ENCODE measurements around the gene NFX1.

The NFX1 gene

GRCh38 chr9:33290247-33291030 lies at the start of gene NFX1:
NFX1 (plus strand) TSS chr9:33290516; CDS start chr9:33290573, 57 bp downstream.
- DNase-seq: peak; percentile 90

GRCh38 chr9:33241298-33241697 lies 49.0 kb upstream of the NFX1 start:
- no peak for DNase-seq

GRCh38 chr9:33242609-33243134 lies 47.6 kb upstream of the NFX1 start:
- DNase-seq: no peak

DNA sequence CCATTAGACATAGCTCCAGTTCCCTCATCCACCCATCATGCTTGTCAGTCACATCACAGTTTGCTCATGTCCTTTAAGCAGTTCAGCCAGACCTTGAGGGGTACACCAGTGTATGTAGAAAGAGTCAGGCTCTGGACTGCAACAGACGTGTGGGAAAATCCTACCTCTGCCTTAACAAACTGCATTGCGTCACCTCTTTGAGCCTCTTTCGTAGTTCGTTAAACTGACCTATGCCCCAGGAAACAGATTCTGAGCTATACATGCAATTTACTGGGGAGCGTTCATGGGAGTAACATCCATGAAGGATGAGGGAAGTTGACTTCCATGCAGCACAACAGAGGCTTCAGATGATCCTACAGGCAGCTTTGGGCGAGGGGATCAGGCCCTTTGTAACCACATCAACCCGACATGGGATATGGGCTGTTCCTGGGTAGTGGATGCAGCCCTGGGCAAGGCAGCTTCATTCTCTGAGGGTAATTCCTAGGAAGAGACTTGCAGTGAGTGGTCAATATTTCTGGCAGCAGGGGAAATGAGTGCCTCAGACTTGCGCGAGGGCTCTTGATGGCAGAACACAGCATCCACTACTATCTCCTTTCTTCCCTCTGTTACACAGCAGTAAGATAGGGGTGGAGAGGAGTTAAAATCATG lies 46.1 kb upstream of the NFX1 start:
- no peak for DNase-seq

DNA sequence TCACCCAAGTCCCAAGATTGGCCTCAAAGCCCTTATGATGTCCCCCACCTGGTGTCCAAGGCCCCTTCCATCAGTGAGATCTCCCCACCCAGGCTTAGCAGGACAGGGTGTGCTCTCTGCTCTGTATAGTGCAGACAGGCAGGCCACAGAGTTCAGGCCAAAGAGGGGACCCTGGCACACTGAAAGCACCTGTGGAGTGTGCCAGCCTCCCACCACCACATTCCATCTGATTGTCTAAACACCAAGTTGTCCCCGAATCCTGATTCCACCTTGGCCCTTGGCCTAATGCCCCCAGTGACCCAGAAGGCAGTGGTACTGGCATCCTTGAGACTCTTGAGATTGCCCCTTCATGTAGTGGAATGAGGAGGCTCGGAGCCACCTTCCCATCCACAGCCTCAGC lies 45.0 kb upstream of the NFX1 start:
- DNase-seq: no peak

GRCh38 chr9:33246269-33246860 lies 44.0 kb upstream of the NFX1 start:
- no peak for DNase-seq

DNA sequence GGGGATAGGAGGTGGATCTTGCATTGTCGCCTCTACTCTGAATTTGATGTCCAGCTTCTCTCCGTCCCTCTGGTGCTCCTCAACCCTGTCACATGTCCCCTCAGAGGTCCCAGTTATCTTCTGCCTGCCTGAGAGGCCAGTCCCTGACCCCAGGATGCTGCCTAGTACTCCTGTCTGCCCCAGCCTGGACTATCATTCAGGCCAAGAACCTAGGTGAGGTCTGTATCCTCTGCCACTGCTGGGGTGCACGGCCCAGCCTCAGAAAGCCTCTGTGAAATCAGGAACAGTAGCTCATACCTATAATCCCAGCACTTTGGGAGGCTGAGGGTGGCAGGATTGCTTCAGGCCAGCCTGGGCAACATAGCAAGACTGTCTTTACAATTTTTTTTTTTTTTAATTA lies 41.7 kb upstream of the NFX1 start:
- DNase-seq: no peak

DNA sequence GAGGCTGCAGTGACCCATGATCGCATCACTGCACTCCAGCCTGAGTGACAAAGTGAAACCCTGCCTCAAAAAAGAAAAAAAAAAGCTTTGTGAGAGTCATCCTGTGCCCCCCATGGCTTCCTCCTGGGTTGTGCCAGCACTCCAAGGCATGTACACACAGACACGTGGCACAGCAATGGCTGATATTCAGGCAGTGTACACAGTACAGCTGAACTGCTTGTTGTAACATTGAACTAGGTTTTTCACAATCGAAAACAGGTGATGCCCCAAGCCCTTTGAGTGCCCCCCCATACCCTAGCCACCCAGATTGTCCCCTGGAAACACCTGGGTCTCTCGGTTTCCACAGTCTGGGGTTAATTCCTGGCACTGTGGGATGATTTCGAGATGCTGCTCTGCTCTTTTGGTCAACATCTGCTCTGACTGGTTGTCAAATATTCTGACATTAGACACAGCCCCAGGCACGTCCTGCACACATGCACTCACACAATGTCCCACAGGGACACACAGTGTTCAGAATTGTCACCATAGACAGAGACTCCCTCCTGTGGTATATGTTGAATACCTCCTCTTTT lies 41.1 kb upstream of the NFX1 start:
- no peak for DNase-seq

GRCh38 chr9:33249983-33250382 lies 40.3 kb upstream of the NFX1 start:
- no peak for DNase-seq

GRCh38 chr9:33250458-33250995 lies 39.8 kb upstream of the NFX1 start:
- DNase-seq: no peak

GRCh38 chr9:33254211-33254610 lies 36.1 kb upstream of the NFX1 start:
- DNase-seq: no peak

GRCh38 chr9:33255014-33255413 lies 35.3 kb upstream of the NFX1 start:
- DNase-seq: no peak

GRCh38 chr9:33255471-33255870 lies 34.8 kb upstream of the NFX1 start:
- no peak for DNase-seq

GRCh38 chr9:33256236-33256635 lies 34.1 kb upstream of the NFX1 start:
- no peak for DNase-seq

DNA sequence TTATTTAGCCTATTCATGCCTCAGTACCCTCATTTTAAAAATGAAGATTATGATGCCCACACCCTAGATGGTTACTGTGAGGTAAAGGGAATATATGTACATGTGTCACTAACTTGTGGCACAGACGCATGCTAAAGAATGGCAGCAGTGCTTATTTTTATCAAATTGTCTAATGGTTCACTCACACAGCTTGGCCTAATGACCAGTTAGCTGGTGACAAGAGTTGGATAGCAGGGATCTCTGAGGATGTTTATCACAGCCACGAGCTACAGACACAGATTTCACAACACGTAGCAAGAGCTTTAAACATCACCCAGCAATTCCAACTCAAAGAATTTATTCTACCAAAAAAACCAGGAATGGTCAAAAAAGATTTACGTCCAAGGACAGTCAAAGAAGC lies 33.0 kb upstream of the NFX1 start:
- no peak for DNase-seq

GRCh38 chr9:33260372-33260771 lies 29.9 kb upstream of the NFX1 start:
- no peak for DNase-seq

- peak; percentile 33 for DNase-seq
These were observed 26.9 kb upstream of the NFX1 start for GRCh38 chr9:33263131-33264002.

DNA sequence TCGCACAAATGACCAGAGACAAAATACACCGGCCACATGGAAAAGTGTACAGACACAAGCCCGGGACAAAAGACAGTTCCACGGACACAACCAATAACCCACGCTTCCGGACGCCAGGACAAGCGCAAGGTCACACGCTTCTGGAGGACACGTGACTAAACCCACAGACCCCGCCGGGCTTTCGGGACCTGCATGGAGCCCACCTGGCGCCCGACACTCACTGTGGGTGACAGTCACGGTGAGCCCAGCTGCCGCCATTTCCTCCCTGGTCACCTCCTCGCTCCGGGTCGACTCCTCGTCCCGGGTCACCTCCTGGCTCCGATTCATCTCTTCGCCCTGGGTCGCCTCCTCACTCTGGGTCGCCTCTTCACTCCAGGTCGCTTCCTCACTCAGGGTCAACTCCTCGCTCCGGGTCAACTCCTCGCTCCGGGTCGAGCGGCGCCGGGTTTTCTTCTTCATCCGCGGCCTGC lies 26.3 kb upstream of the NFX1 start:
- peak; percentile 33 for DNase-seq

- DNase-seq: peak; percentile 97
These were observed 25.7 kb upstream of the NFX1 start, which contains the start of the genes BAG1 and CHMP5 for GRCh38 chr9:33264473-33265177. BAG1 (minus strand) TSS chr9:33264708. CHMP5 (plus strand) TSS chr9:33265049; CDS start chr9:33265079, 30 bp downstream.

- DNase-seq: no peak
These were observed 25.0 kb upstream of the NFX1 start for GRCh38 chr9:33265211-33265865.

Measured in NCI-H2029 treated with DMSO at 0.1 percent for 48 hours (cell line).